GM20431 (cell line): ENCODE data around the gene AMBP.
"Not testable (repeated sequence)": the region's sequence is repeated elsewhere in the genome, so short reads cannot be mapped to it uniquely, and the experiment has no call there.

Source experiments
- in situ Hi-C: fragments of 300-500 bp; cut with MseI, MboI; formaldehyde crosslinking; loops from one replicate; pipeline ENCODE4 v1.15.0; 2020; ENCODE audit warnings: low sequenced_read_pairs; ENCODE audit not compliant: unreplicated experiment

AMBP gene

DNA sequence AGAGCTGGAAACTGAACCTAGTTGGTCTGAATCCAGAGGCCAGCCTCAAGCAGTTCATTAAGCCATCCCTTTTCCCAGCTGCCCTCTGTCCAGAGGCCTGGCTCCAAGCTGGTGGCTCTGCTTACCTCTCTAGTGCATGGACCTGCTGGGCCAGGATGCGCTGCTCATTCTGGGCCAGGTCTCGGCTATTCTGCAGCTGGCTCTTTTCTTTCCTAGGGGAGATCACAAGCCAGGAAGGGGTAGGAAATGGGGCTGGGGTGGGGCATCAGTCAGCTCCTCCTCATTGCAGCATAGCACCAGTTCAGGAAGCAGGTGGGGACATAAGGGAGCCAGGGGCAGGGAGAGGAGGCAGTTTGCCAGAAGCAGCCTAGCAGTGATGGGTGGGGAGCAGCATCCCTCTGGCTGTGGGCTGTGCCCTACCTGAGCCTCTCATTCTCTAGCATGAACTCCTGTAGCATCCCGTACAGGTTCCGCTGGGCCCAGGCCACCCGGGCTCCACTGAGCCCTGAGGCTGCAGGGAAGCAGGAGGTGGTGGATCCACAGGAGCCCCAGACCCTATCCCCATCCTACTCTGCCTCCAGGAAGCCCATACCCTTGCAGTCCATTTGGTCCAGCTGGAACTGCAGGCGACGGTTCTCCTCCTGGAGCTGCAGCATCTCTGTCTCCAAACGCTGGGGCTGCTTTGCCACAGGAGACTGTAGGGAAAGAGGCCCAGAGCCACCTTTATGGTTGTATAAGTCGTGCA is 15.8 kb upstream of the AMBP start:
- in situ Hi-C loops: no loop called here

DNA sequence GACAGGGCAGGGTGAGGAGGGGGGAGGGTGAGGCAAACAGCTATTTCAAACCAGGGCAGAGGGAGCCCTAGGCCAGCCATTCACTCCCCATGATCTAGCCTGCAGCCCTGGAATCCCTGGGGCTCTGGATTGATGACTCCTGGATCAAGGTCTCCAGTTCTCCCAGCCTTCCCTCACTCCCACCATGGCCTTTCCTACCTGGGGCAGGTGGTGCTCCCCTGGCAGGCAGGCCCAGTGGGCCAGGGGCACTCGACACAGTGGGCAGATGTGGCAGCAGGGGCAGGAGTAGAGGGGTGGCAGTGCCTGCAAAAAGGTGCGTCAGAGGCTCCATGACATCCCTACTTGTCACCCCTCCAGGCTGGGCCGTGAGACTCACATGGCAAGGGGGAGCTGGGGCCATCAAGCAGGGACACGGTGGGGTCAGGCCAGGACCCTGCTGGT is 15.0 kb upstream of the AMBP start:
- in situ Hi-C loops: no loop called here

DNA sequence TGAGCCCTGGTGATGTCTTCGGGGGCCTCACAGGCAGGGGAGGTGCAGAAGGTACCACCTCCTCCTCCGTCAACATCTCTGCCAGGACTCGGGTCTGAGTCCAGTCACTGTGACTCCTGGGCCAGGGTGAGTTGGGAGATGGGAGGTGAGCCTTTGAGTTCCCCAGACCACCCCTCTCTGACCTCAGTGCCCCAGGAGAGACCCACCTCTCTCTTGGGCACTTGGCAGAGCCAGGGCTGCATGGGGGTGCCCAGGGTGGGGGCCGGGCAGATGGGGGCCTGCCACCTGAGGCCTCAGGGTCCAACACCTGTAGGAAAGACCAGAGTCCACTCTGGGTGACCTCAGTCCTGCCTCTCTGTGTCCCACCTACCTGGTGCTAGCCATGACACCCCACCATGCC is 14.2 kb upstream of the AMBP start:
- in situ Hi-C loops: no loop called here

DNA sequence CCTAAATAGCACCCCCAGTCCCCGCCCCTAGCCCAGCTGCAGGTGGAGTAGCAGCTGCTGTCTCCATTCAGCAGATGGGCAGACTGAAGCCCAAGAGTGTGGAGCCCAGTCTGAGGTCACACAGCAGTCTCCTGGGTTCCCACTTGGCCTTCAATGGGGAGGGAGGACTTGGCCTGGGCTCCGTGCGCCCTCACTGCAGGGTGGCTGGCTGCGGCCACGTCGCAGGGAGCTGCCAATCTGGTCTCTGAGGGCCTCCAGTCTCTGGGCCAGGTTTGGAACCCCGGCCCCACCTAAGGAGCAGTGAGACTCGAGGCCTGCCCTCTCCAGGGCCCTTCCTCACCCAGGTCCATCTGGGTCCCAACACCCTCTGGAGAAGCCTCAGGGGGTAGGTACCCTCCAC is 13.6 kb upstream of the AMBP start:
- in situ Hi-C loops: no loop called here

DNA sequence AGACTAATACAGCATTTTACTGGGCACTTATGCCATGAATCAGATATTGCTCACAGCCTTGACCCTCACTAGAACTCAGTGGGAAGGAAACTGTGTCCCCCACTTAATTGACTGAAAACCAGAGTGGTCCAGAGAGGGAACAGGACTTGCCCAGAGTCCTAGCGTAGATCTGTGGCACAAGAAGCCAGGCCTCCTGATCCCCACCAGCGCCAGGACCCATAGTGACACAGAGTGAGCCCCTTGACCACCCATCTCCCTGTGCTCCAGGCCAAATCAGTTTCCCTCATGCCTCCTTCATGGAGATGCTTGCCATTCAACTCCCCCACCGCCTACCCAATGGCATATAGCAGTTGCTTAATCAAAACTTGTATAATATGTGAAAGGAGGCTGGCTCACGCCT is 12.7 kb upstream of the AMBP start:
- in situ Hi-C loops: no loop called here

DNA sequence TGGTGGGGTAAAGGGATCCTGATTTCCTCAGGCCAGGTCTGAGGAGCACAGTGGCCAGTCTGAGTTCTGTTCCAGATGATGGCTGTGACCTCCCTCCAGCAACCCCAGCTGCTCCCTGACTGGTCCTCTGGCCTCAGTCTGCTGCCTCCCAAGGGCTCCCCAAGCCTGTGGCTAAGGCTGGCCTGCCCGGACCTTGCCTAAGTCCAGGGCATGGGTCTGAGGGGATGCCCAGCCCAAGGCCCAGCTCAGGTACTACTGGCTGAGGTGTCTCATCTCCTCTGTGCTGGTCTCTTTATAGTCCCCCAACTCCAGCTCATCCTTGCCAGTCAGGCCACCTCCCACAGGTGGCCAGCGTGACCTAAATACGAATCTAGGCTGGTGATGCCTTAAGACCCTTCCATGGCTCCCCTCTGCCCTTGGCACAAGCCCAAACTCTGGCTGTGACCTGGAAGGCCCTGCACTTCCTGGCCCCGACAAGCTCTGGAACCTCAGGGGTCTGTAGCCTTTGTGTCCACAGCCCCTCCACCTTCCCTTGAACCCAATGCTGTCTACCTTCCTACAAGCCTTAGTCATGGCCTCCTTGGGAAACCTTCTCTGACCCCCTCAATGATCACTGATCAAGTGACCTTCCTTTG is 11.2 kb upstream of the AMBP start:
- in situ Hi-C loops: no loop called here

DNA sequence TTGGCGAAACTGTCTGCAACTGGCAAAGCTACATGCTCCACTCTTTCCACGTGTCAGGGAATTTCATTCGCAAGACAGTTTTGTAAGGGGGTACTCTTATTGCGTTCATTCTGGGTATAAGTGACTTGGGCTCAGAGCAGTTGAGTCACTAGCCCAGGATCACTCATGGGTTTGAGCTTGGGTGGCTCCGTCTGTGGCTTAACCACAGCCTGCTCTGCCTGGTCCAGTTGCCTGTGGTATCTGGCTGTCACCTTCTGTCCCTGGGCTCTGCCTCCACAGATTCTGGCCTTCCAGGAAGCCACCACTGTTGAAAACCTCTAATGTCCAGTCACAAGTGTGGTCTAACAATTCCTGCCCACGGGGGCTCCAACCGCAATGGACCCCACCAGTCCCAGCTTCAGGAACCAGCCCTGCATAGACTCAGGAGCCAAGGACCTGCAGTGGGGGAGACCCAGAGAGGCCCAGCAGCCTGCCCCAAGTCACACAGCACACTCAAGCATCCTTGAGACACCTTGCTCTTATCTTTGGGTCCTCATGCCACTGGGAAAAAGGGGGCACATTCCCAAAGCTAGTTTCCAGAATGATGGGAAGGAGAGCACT is 10.6 kb upstream of the AMBP start:
- in situ Hi-C loops: no loop called here

DNA sequence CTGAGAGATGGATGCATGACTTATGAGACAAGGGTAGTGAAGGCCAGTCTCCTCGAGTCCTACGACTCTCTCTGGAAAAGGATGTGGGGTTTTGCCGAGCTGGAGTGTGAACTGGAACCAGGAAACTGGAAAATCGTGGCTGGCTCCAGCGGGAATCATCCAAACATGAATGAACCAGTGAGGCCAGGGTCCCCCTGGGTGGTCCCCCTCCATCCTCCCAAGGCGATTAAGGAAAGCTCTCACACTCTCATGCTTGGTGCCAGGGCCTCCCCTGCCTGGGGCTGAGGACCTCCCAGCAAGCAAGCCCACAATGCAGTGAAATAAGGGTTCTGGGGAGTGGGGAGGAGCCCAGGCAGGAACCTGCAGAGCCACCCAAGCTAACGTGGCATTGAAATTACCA is 9.6 kb upstream of the AMBP start:
- in situ Hi-C loops: no loop called here

DNA sequence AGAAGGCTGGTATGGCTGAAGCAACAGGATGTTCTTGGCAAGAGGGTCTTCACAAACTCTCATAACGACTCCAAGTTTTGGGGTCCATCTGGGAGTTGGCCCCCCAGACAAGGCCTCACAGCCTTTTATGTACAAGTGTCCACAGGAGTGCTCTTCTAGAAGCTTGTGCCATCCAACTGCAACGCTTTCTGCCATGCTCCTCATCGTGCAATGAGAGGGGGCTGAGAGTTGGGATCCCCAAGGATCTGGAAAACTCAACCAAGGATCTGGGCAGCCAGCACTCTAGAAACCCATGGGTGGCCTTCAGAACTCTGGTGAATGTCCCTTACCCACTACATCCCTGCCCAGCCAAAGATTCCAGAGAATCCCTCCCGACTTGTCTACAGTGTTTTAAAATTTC is 8.5 kb upstream of the AMBP start:
- in situ Hi-C loops: no loop called here

DNA sequence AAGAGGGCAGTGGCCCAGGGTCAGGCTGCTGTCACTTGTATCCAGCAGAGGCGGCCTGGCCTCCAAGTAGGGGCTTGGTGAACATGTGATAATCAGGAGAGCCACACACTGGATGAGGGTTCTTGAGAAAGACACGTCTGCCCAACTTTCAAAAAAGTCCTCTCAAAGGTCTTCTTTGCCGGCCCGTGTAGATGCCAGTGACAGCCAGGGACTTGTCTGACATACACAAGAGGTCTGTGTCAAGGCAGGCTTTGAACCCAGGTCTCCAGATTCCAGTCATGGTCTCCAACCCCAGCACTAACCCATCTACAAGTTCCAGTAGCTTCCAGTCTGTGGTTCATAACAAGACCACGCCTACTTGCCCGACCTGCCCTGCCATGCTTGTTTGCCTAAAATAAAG is 7.9 kb upstream of the AMBP start:
- in situ Hi-C loops: no loop called here

DNA sequence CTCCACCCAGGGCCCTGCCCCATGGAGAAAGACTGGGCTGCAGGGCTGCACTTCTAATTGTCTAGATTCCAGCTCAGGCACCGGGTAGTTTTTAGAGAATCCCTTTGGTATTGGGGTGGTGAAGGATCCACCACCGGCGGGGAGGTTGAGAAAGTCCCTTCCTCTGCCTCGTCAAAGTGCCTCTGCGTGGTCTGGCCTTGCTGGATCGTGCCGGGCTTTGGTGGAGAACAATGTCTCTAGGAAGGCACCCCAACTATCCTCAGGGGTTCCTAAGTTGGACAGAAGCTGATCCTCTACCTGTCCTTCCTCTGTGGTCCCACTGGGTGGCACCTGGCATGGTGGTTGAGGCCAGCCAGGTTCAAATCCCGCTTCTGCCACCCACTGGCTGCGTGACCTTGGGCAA is 7.3 kb upstream of the AMBP start:
- in situ Hi-C loops: no loop called here

DNA sequence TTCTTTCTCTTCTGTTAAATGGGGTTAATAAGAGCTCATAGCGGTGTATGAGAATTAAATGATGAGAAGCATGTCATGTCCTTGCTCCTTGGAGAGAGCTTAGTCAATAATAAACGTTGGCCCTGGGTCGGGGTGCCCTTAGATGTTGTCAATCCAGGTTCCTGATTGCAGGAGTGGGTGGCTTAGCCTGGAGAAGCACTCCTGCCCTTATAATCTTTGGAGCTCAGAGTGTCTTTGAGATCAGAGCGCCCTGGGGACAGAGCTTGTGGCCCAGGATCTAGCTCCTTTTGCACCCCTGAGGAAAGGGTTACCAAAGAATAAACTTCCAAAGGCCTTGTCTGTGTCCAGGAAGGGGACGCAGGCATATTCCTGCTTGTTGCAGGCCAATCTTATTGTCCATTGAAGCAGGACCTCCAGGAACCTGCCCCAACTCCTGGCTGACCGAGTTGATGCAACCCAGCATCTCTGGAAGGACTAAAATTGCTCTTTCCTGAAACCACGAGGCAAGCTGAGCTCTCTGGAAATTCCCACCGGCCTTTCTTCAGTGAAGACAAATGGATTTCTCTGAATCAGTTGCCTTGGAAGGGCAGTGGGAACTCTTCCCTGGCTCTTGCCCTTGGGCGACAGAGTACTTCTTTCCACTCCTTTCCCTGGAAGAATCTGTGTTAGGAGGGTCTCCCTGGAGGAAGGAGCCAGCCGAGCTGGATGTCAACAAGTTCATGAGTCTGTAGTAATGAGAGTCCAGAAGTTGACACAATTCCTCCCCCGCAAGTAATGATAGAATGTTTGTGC is 6.4 kb upstream of the AMBP start:
- in situ Hi-C loops: no loop called here

DNA sequence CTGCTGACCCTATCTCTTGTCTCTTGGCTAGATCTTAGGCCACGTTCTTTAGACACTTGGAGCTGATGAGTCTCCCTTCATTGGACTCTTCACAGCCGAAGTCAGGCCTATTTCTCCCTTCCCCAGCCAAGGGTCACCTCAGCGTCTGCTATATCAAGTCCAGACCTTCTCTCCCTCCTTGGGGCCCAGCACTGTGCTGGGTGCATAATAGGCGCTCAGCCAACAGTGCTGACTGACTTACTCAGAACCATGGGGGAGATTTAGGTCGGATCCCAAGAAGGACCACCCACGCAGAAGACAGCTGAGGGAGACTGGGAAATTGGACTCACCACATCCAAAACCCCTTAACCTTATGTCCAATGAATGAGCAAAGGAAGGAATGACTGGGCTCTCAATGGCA is 5.6 kb upstream of the AMBP start:
- in situ Hi-C loops: no loop called here

DNA sequence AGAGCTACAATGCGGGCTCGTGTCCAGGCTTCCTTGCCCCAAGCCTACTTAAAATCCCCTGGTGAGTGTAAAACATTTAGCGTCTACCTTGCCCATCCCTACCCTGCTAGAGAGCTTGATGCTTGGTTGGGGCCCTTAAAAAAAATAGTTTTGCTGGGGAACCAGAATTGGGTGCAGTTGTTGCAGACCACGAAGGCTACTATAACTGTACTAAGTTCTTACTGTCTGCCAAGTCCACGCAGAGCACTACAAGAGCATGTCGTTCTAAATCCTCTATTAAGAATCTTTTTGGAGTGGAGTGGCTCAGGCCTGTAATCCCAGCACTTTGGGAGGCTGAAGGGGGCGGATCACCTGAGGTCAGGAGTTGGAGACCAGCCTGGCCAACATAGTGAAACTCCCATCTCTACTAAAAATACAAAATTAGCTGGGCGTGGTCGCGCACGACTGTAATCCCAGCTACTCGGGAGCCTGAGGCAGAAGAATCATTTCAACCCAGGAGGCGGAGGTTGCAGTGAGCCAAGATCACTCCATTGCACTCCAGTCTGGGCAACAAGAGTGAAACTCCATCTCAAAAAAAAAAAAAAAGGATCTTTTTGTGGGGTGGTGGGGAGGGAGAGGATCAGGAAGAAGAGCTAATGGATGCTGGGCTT is 4.8 kb upstream of the AMBP start:
- in situ Hi-C loops: not testable (repeated sequence)

DNA sequence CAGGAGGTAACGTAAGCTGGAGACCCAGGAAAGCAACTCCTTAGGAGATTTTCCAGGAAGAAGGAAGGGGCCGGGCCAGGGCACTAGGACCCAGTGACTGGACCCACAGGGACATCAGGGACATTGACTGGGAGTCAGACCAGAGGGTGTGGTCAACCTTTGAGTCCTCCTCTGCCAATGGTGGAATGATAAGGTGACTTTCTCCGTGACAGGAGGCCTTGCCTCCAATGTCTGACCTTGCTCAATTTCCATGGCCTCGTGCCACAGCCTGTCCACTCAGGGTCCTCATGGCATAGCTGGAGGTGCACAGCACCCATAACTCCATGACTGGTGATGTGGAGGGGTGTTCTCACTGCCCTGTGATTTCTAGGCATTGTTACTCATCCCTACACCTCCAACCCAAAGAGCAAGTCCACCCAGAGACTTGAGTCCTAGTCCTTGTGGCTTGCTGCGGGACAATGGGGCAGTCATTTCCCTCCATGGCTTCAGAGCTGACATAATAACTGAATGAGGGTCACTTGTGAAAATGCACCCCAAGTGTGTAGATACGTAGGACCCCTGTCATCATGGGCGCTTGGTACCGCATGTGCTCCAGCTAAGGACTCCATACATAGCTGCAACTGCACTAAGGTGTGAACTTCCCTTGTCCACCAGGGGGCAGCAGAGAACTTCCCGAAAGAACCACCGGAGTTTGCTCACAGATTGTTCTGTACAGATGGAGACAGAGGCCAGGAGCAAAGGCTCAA is 4.1 kb upstream of the AMBP start:
- in situ Hi-C loops: no loop called here

DNA sequence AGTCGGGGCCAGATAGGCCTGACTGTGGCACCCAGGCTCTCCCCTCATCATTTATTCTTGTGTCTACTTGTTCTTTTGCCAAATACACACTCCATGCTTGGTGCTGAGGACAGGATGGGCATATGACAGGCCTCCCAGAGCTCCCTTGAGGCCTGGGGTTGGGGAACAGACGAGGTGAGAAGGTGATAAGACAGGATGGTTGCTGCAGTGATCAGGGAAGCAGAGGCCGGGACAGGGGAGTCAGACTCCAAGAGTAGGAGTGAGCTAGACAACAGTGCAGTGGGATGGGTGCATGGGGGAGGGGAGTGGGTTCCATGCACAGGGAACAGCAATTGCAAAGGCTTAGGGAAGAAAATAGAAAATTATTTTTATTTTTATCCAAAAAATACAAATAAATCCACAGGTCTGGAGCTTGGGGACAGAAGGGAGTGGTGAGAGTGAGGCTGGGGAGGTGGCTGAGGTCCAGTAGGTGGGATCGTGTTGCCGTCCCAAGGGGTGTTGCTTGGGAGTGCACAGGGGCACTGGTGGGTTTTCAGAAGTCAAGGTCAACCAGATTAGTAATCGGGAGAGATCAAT is 3.4 kb upstream of the AMBP start:
- in situ Hi-C loops: no loop called here

DNA sequence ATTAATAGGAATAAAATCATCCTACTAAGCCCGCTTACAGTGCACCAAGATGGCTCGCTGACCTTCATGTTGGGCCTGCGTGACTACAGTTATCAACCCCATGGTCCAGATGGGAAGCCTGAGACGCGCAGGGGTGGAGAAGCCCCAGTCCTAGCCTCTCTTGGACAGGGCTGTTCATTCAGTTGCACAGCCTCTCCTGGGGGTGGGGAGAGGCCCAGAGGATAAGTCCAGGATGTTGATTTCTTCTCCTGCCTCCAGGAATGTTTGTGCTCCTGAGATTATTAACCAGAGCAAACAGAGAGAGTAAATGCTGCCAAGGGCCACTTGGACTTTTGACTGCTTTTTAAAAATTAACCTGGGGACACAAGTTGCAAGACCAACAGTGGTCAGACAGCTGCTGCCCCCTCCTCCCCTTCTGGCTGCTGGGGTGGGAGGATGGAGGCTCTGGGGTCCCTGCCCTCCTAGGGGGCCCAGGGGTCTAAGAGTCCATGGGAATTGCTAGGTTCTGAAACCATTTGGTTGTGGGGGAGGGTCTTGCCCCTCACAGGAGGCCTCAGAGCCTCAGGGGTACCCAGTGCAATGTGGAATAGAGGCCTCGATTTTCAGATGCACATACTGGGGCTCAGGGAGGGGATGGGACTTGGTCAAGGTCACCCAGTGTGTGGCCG is 2.8 kb upstream of the AMBP start:
- in situ Hi-C loops: no loop called here

DNA sequence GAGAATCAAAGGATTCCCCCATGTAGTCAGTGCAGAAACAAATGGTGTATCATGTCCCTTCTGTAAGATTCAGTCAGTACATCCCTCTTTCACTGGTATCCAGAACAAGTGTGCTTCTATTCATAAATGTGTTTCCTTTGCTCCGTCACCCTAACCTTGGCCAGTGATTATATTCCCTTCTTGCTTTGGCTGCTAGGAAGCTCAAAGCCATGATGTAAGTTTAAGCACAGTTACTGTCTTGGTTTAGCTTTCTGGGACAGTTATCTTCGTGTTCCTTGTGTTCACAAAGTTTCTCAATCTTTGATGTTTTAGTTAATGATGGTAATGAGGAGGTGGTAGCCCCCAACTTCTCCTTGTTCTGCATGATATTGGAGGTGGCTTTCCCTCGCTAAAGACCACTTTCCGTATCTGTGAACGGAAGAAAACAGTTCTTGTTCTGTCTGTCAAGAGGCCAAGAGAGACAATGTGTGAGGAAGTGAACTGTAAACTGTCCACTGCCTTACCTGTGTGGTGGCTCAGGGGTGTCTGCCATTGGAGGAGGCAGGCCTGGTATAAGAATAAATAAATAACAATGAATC is 2.2 kb upstream of the AMBP start:
- in situ Hi-C loops: no loop called here

DNA sequence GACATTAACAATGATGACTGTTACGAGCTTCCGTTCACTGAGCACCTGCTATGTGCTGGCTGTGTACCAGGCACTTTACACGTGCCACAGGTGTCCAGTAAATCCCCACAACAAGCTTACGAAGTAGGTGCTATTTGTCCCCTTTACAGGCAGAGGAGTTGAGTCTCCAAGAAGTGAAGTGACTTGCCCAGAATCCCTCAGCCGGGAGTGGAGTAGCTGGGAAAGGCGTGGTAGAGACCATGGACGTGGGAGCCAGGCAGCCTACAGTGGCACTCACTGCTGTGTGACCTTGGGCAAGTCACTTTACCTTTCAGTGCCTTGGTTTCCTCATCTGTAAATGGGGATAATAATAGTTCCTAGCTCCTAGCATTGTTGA is 669 bp upstream of the AMBP start:
- in situ Hi-C loops: no loop called here
